ENCODE measurements around the gene COQ8B.
"Not testable (repeated sequence)": the region's sequence is repeated elsewhere in the genome, so short reads cannot be mapped to it uniquely, and the experiment has no call there.

COQ8B gene

GRCh38 chr19:40716482-40717324 is at the start of gene COQ8B, which contains the start of gene ITPKC:
Gene COQ8B (minus strand): TSS chr19:40716886. CDS start chr19:40714632, 2,254 bp downstream.
Gene ITPKC (plus strand): TSS chr19:40717112. CDS start chr19:40717136, 24 bp downstream.
- DNase-seq (ENCODE audit: low spot score): peak; percentile 98

- not testable (repeated sequence) for DNase-seq (ENCODE audit: low spot score)
Measured at GRCh38 chr19:40766385-40766784, 49.7 kb upstream of the COQ8B start.

DNA sequence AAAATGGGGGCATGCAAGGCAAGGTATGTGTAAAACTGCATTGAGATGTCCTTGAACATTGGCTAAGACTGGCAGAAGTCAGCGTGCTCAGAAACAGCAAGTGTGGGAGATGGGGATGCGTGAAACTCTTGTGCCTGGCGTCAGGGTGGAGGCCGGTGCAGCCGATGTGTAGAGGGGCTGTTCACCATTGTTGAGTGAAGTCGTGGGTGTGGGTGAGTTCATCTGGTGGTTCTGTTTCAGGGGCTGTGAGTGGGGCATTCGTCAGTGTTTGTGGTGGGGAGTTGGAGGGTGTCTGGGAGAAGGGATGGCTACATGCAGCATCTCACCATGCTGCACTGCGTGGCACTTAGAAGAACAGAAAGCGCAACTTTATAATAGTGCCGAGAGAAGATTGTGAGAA is 47.3 kb upstream of the COQ8B start:
- no peak for DNase-seq (ENCODE audit: low spot score)

GRCh38 chr19:40763526-40763925 is 46.8 kb upstream of the COQ8B start:
- no peak for DNase-seq (ENCODE audit: low spot score)

- DNase-seq (ENCODE audit: low spot score): no peak
Measured at GRCh38 chr19:40762754-40763470, 46.2 kb upstream of the COQ8B start.

GRCh38 chr19:40759352-40759751 is 42.7 kb upstream of the COQ8B start:
- no peak for DNase-seq (ENCODE audit: low spot score)

DNA sequence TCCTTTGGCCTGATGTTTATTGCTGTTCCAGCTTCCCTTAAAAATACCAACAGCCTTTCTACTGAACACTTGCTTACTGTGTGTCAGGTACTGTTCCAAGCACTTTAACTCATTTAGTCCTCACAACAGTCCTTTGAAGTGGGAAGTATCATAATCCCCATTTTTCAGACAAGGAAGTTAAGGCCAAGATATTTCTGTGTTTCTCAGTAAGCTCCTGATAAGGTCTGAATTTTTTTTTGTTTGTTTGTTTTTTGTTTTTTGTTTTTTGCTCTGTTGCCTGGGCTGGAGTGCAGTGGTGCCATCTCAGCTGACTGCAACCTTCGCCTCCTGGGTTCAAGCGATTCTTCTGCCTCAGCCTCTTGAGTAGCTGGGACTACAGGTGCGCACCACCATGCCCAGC is 41.8 kb upstream of the COQ8B start:
- no peak for DNase-seq (ENCODE audit: low spot score)

GRCh38 chr19:40756502-40757110 is 39.9 kb upstream of the COQ8B start:
- DNase-seq (ENCODE audit: low spot score): no peak

DNA sequence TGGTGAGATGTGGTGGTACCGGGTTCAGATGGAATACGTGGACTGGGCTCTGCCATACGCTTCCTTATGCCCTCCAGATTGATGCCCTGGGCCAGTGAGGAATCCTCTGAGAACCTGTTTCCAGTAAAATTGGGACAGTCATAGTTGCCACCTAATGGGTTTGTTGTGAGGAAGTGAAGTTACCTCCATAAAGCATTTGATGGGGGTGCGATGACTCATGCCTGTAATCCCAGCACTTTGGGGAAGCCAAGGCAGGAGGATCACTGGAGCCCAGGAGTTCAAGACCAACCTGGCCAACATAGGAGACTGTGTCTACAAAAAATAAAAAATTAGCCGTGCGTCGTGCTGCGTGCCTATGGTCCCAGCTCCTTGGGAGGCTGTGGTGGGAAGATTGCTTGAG is 39.1 kb upstream of the COQ8B start:
- no peak for DNase-seq (ENCODE audit: low spot score)

DNA sequence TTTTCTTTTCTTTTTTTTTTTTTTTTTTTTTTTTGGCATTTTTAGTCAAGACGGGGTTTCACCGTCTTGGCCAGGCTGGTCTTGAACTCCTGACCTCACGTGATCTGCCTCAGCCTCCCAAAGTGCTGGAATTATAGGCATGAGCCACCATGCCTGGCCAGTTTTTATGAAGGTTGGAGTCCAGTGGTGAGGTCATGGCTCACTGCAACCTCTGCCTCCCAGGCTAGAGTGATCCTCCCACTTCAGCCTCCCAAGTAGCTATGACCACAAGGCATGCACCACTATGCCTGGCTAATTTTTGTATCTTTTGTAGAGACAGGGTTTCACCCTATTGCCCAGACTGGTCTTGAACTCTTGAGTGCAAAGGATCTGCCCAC is 38.5 kb upstream of the COQ8B start:
- DNase-seq (ENCODE audit: low spot score): no peak

- no peak for DNase-seq (ENCODE audit: low spot score)
Measured at GRCh38 chr19:40754611-40755247, 38.0 kb upstream of the COQ8B start.

DNA sequence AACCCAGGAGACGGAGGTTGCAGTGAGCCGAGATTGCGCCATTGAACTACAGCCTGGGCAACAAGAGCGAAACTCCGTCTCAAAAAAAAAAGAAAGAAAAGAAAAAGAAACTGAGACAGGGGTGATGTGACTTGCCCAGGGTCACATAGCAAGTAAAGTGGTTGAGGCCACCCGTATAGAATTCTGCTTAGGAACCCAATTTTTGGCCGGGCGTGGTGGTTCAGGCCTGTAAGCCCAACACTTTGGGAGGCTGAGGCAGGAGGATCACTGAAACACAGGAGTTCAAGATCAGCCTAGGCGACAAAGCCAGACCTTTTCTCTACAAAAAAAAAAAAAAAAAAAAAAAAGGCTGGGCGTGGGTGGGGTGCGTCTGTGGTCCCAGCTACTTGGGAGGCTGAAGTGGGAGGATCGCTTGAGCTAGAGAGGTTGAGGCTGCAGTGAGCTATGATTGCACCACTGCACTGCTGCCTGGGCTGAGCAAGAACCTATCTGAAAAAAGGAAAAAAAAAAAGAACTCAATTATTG is 35.6 kb upstream of the COQ8B start:
- no peak for DNase-seq (ENCODE audit: low spot score)

DNA sequence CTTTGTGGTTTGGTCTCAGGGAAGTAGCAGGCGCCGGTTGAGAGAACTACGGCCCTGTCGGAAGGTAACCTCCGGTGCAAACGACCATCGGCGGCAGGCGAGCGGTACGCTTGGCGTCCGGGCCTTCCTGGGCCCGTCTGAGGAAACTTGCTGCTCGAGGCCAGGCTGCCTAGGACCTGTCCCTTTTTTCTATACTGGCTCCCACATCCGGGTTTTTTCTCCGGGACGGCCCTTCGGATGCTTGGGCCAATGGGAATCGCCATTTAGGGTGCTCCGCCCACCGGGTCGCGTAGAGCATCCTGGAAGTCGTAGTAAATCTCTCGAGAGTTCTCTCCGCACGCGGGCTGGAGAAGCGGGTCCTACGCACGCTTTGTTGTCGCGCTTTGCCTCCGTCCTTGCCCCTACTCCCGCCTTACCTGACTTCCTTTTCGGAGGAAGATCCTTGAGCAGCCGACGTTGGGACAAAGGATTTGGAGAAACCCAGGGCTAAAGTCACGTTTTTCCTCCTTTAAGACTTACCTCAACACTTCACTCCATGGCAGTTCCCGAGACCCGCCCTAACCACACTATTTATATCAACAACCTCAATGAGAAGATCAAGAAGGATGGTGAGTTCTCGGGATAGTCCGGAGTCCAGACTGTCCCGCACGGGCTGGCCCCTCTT is 34.3 kb upstream of the COQ8B start, which contains the start of gene SNRPA:
Gene SNRPA, plus strand, starts transcription at position 330 of the 664 bp plus-strand sequence. Its CDS starts 206 bp downstream, at position 536.
- peak; percentile 98 for DNase-seq (ENCODE audit: low spot score)

DNA sequence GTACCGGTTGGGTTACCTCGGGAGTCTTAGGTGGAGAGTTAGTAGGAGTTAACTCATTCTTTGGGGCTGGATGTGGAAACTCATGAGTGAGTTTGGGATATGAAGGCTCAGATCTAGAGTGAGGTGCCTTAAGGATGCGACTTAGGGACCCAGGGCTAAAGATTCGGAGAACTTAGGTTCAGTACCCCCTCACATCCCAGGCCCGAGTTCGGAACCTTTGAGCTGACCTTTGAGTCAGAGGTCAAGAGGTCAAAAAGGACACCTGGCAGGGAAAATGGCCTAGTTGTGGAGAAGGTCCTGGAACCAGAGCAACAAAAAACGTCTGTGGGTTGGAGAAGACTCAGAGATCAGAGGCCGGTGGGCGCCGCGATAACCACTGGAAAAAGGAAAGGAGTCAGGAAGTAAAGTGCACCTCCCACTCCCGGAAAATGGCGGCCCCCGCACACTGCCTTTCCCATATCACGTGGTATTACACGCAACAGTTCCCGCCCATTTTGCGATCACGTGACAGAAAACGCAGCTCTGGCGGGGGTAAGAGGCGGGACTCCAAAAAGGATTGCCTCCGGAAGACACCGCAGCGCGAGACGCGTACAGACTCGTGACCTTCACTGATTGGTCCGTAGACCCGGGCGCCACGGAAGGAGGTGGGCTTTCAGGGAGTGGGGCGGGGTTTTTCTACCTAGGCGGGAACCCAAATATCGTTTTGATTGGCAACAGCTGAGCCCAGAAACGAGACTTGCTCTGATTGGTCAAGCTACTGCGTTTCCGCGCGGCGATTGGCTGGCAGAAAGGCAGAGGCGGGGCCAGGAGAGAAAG is 33.6 kb upstream of the COQ8B start, which contains the start of gene ACTMAP:
Gene ACTMAP, minus strand, starts transcription at position 420 of the 816 bp plus-strand sequence. CDS start 674 bp downstream, outside the sequence.
- peak; percentile 100 for DNase-seq (ENCODE audit: low spot score)

- no peak for DNase-seq (ENCODE audit: low spot score)
Measured at GRCh38 chr19:40747536-40747935, 30.9 kb upstream of the COQ8B start.

- DNase-seq (ENCODE audit: low spot score): no peak
Measured at GRCh38 chr19:40745402-40745780, 28.7 kb upstream of the COQ8B start.

DNA sequence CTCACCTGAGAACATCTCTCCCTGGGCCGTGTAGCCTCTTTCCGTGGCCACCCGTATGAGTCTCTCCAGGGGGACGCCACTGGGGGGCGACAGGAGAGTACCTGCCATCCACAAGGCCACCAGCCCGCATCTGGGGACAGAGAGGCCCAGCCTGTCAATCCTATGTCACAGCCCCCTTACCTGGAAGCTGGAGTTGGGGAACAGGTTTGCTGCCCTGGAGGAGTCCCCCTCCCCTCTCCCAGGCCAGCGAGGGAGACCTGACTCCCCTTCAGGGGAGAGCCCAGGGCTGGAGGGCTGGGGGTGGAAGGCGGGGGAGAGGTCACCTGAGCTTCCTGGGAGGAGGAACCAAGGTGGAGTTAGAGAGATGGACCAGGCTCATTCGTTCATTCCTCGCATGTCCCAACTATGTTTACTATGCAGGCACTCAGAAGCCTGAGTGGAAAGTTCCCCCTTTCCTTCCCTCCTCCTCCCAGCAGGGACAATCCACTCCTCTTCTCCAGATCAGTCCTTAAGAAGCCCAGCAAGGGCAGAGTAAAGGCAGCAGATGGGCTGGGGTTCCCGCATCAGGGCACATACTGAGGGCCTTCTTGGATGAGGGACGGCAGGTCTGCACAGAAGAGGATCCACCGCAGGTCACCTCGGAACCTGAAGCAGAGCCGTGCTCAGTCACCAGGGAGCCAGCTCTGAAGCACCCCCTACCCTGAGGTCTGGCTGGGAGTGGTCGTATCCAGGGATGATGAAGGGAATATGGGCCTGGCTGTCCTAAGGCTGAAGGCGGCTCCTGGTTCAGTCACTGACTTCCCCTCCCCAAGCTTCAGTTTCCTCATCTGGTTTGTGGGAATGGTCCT is 28.1 kb upstream of the COQ8B start:
- no peak for DNase-seq (ENCODE audit: low spot score)

DNA sequence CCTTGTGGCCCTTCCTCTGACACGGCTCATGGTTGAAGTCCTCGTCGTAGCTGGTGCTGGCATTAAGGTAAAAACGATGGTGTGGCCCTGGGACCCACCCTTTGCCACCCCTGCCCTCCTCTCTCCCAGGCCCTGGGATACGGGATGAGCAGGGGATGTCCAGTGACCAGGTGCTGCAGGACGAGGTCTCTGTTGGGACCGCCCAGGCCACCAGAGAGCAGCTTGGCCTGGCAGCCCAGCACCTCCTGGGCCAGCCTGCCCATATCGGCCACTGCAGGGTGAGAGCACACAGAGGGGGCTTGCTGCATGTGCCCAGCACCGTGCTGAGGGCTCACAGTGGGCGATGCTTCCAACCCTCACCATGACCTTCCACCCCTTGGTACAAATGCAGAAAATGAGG is 27.2 kb upstream of the COQ8B start:
- DNase-seq (ENCODE audit: low spot score): no peak

DNA sequence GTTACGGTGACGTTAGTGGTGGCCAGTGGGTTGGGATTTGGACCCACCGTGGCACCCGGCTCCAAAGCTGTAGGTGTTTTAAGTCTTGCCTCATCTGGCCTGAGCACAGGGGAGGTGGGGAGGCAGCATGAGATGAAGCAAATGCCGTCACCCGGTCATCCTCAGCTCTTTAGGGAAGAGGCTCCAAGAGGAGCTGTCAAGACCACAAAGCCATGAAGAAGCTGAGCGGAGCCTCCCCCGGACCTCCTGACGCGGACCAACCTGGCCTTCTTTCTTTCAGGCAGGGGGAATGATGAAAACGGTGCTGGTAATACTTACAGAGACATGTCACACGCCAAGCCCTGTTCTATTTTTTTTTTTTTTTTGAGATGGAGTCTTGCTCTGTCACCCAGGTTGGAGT is 26.2 kb upstream of the COQ8B start:
- no peak for DNase-seq (ENCODE audit: low spot score)

Data from SW480 (cell line).